ENCODE results near the gene USP43.

Gene USP43

DNA sequence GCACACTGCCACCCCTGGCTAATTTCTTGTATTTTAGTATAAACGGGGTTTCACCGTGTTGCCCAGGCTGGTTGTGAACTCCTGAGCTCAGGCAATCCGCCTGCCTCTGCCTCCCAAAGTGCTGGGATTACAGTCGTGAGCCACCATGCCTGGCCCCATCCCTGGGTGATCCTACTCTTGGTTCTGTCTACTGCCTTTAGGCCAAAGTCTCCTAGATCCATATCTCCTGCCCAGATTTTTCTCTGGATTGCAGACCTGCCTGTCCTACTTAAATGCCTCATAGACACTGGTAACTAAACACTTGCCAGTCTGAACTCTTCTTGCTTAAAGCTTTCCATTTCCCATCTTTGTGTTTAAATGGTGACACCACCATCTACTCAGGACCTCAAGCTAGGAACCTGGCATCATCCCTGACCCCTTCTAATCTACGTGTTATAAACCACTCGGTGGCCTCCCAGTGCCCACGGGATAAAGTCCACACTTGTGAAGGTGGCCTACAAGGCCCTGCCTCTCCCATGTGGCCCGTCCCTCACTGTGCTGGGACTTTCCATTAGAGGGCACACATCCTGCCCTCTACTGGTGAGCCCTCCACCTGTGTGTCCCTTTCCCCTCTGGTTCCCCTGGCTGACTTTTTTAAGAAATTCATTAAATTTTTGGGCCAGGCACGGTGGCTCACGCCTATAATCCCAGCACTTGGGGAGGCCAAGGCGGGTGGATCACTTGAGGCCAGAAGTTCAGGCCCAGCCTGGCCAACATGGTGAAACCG is 51.1 kb downstream of the USP43 start:
- DNase-seq, result no peak
- H3K9me3 ChIP-seq, result no peaks in the 10 kb centered on the region
- no peaks in the 10 kb centered on the region for H3K27me3 ChIP-seq
- no peaks in the 10 kb centered on the region for H3K4me1 ChIP-seq
- no peaks in the 10 kb centered on the region for H3K36me3 ChIP-seq
- TF ChIP-seq, protein P1, sequence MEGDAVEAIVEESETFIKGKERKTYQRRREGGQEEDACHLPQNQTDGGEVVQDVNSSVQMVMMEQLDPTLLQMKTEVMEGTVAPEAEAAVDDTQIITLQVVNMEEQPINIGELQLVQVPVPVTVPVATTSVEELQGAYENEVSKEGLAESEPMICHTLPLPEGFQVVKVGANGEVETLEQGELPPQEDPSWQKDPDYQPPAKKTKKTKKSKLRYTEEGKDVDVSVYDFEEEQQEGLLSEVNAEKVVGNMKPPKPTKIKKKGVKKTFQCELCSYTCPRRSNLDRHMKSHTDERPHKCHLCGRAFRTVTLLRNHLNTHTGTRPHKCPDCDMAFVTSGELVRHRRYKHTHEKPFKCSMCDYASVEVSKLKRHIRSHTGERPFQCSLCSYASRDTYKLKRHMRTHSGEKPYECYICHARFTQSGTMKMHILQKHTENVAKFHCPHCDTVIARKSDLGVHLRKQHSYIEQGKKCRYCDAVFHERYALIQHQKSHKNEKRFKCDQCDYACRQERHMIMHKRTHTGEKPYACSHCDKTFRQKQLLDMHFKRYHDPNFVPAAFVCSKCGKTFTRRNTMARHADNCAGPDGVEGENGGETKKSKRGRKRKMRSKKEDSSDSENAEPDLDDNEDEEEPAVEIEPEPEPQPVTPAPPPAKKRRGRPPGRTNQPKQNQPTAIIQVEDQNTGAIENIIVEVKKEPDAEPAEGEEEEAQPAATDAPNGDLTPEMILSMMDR (IDR thresholded peaks at IDR 0.05; ENCODE audit: low read depth, low read length), result no peak
- H3K4me3 ChIP-seq (ENCODE audit: low read depth, low read length), result no peak overlapping the region

DNA sequence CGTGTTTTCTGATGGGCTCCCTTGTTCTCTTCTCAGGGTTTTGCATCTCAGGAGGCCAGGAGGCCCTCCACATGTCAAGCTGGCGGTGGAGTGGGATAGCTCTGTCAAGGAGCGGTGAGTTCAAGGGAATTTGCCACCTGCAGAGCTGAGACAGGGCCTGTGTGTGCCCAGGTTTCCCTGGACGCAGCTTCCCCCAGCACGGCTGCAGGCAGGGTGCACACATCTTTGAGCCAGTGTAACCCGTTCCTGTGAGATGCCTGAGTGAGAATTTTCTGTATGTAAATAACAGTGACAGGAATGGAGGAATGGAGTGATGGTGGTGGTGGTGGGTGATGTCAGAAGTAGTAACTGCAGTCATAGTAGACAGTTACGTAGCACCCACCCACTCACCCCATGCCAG is 54.8 kb downstream of the USP43 start:
- Histone ChIP-seq H3K27me3 (no peaks in the 10 kb centered on the region), H3K9me3 (no peaks in the 10 kb centered on the region), H3K4me1 (no peaks in the 10 kb centered on the region), H3K36me3 (no peaks in the 10 kb centered on the region), H3K4me3 (ENCODE audit: low read depth, low read length) (no peak overlapping the region)
- no peak for DNase-seq
- TF ChIP-seq, protein P1 (IDR thresholded peaks at IDR 0.05; ENCODE audit: low read depth, low read length), result no peak

DNA sequence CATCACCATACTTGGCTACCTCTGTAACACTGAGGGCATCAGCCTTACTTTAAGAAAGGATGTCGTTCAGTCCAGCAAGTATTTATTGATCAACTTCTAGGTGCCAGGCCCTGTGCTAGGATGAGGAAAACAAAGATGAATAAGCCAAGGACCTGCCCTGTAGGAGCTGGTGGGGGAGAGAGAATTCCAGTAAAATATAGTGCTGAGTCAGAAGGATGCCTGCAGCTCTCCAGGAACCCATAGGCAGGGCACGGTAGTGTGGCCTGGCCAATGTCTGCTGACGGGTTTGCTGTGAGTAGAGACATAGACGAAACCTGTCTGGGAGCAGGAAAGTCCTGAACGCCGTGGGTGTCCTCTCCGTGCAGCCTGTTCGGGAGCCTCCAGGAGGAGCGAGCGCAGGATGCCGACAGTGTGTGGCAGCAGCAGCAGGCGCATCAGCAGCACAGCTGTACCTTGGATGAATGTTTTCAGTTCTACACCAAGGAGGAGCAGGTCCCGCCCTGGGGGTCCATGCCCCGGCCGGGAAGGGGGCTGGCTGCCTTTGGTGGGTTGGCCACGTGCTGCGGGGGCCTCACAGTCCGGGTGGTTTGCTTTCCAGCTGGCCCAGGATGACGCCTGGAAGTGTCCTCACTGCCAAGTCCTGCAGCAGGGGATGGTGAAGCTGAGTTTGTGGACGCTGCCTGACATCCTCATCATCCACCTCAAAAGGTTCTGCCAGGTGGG is 55.6 kb downstream of the USP43 start:
- Histone ChIP-seq H3K36me3 (no peaks in the 10 kb centered on the region), H3K4me1 (no peaks in the 10 kb centered on the region), H3K4me3 (ENCODE audit: low read depth, low read length) (no peak overlapping the region), H3K9me3 (no peaks in the 10 kb centered on the region), H3K27me3 (no peaks in the 10 kb centered on the region)
- no peak for DNase-seq
- TF ChIP-seq, protein P1 (IDR thresholded peaks at IDR 0.05; ENCODE audit: low read depth, low read length), result no peak

DNA sequence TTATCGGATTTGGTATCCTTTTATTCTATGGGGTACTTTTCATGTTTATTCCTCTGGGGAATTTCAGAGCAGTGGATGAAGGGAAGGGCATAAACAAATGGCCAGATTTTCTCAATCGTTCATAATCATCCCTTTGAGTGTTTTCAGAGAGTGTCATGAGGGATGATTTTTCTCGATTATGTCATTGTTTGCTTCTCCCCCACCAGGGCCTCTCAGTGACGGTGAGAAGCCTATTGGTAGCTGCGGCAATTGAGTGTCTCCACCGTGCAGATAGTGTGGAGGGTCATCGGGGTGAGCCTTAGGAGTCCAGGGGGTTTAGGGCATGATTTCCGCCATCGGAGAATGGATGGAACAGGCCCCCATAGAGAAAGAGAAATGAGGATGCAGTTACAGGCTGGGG is 57.2 kb downstream of the USP43 start:
- Histone ChIP-seq H3K9me3 (no peaks in the 10 kb centered on the region), H3K4me3 (ENCODE audit: low read depth, low read length) (no peak overlapping the region), H3K27me3 (no peaks in the 10 kb centered on the region), H3K36me3 (no peaks in the 10 kb centered on the region), H3K4me1 (no peaks in the 10 kb centered on the region)
- DNase-seq, result no peak
- TF ChIP-seq, protein P1 (IDR thresholded peaks at IDR 0.05; ENCODE audit: low read depth, low read length), result no peak

DNA sequence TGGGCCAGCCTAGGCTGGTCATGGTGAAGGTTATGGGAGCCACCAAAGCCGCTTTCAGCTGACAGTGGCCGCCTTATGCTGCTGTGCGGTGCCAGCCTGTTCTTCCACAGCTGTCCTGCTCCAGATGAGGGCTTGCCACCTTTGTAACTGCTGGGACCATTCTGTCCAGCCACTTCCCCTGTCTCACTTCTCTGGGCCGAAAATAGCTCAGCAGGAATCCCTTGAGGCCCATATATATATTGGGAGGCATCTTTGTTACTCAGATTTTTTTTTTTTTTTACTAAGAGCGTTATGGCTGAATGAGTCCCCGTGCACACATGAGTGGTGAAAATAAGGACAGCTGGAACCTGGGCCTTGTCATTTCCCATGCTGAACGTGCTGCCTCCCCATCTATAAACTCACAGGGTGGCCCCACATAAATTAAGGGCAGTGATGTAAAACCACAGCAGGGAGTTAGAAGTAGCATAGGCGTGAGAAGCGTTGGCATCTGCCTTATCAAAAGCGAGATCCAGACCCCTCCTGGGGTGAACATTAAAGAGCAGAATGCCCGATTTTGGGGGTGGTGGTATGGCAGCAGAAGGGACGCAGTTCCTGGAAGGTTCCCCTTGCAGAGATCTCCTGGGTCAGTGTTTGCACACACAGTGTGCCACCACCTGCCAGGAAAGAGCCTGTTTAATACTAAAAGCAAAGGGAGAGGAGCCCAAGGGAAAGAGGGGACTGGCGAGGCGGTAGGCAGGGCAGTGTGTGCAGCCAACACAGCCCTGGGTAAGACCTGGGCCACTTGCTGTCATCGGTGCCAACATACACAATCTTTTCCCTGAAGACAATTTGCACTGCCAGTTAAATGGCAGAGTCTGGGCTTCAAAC is 57.8 kb downstream of the USP43 start:
- no peaks in the 10 kb centered on the region for H3K27me3 ChIP-seq
- no peaks in the 10 kb centered on the region for H3K9me3 ChIP-seq
- no peak for DNase-seq
- H3K36me3 ChIP-seq, result no peaks in the 10 kb centered on the region
- no peak overlapping the region for H3K4me3 ChIP-seq (ENCODE audit: low read depth, low read length)
- no peaks in the 10 kb centered on the region for H3K4me1 ChIP-seq
- TF ChIP-seq, protein P1 (IDR thresholded peaks at IDR 0.05; ENCODE audit: low read depth, low read length), result no peak
